ENCODE results near the gene HIRA.
"Not testable (repeated sequence)": the region's sequence is repeated elsewhere in the genome, so short reads cannot be mapped to it uniquely, and the experiment has no call there.

The HIRA gene

DNA sequence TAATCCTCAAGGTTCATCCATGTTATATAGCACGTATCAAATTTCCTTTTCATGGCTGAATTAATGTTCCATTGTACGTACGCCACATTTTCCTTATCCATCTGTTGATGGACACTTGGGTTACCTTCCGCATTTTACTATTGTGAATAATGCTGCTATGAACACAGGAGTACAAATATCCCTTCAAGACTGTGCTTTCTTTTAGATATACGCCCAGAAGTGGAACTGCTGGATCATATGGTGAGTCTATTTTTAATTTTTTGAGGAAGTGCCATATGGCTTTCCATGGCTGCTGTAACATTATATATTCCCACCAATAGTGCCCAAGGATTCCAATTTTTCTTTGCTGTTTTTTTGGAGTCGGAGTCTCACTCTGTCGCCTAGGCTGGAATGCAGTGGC lies 6.8 kb upstream of the HIRA start:
- FAIRE-seq = no peak

DNA sequence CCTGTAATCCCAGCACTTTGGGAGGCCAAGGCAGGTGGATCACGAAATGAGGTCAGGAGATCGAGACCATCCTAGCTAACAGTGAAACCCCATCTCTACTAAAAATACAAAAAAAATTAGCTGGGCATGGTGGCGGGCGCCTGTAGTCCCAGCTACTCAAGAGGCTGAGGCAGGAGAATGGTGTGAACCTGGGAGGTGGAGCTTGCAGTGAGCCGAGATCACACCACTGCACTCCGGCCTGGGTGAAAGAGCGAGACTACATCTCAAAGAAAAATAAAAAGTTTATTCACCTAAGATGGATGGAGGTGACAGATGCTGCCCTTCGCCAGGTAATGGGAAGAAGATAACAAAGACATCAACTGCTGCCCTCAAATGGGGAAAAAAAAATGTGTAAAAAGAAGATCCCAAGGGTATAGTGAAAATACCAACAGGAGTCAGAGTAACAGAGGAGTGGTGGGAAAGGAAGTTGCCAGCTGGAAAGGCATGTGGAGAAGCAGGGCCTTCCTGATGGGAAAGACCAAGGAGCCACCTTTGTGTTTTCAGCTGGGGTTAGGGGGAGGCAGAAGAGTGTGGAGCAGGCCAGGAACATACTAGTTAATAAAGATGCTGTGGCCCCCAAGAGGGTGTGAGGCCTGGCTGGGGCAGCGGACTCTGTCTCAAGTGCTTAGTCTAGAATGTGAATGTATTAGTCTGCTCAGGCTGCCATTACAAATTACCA lies 5.1 kb upstream of the HIRA start:
- FAIRE-seq = not testable (repeated sequence)

DNA sequence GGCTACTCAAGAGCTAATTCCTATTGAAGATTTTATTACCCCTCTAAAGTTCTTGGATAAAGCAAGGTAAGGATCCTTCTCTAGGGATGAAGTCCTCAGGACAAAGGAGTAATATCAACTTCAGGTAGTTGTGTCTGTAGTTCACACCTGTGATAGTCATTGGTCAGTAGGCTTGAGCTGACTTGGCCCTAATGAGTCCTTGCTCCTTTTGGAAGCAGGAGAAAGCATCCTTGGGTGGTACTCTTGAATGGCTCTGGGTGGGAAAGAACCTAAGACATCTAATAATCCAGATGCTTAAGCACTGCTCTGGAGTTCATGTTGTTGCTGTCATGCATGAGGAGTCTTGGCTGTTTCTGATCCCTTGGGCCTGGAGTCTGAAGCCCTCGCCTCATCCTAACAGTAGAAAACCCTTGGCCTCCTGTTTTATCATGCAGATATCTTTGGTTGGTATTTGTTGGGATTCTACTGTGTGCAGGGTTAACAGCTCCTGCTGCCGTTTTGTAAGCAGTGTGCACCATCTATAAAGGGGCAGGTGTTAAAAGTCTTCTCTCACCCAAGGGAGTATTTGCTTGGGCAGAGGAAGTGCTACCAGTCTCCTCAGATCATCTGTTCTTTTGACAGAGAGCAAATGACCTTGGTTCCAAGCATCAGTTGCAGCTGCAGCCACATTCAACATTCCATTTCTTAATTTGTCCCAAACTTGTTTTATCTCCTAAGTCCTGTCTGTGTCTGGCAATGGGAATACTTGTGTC lies 3.5 kb upstream of the HIRA start:
- no peak for FAIRE-seq

DNA sequence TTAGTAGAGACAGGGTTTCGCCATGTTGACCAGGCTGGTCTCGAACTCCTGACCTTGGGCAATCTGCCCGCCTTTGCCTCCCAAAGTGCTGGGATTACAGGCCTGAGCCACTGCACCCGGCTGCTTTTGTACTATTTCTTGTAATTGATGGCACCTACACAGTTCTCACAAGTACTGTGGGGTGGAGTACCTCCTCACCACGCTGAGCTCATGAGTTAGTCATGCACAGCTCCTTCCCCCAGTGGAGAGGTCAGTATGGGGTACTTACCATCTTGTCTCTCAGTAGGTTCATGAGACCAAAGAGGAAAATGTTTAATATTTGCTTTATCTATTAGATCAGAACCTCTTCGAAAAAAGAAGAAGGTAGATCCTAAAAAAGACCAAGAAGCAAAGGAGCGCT lies 2.9 kb upstream of the HIRA start:
- no peak for FAIRE-seq

DNA sequence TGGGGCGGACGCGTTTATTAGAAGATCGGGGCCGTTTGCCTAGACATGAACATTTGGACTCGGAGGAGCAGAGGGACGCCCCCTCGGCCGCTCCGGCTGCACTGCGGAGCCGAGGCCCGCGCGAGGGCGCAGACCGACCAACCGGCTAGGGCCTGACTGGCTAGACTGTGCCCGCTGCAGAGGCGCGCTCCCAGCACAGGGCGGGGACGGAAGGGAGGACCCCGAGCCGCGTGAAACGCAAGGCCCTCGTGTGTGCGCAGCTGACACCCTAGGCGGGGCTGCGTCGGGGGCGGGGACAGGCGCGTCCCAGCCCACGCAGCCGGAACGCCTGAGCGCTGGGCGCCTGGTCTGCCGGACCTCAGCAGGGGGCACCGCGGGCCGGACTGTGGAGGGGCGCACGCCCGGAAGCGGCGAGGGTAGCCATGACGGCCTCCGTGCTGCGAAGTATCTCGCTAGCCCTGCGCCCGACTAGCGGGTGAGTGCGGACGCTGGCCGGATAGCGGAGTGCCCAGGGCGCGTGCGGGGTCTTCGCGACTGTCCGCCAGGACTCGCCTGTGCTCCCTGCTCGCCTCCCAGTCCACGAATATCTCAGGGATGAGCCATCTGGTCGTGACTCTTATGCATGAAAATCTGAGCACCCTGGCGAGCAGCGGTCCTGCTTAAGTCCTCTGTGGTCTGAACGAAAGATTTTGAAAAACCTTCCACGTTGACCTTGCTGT lies 759 bp upstream of the HIRA start, which contains the start of gene MRPL40:
TSS of gene MRPL40 (plus strand) at position 413 of the 719 bp plus-strand sequence. CDS start at position 423, 10 bp downstream.
- FAIRE-seq = no peak

DNA sequence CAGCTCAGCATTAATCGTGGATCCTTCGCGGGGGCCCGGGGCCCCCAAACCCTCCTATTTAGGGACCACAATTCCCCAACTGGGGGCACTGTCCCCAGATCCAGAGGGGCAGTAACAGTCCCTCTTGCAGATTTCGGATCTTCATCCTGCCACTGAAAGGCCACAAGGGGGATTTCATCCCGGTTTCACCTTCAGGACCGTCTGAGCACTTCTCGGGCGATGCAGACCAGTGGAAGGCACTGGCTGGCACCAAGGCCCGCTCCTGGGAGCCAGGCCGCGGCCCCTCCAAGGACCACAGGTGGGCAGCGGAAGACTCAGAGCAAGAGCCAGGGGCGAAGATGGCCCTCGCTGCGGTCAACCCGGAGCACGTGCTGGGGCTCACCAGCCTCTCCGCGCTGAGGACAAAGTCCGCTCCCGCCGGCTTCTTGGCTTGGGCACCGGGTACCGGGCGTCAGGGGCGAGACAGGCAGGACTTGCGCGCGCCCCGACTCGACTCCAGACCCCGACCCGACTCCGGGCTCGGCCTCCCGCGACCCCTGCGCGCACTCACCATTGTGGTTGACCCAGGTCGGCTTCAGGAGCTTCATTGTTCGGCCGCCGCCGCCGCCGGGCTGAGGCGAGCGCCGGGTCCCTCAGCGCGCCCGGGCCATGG lies 517 bp downstream of the HIRA start:
- no peak for FAIRE-seq

DNA sequence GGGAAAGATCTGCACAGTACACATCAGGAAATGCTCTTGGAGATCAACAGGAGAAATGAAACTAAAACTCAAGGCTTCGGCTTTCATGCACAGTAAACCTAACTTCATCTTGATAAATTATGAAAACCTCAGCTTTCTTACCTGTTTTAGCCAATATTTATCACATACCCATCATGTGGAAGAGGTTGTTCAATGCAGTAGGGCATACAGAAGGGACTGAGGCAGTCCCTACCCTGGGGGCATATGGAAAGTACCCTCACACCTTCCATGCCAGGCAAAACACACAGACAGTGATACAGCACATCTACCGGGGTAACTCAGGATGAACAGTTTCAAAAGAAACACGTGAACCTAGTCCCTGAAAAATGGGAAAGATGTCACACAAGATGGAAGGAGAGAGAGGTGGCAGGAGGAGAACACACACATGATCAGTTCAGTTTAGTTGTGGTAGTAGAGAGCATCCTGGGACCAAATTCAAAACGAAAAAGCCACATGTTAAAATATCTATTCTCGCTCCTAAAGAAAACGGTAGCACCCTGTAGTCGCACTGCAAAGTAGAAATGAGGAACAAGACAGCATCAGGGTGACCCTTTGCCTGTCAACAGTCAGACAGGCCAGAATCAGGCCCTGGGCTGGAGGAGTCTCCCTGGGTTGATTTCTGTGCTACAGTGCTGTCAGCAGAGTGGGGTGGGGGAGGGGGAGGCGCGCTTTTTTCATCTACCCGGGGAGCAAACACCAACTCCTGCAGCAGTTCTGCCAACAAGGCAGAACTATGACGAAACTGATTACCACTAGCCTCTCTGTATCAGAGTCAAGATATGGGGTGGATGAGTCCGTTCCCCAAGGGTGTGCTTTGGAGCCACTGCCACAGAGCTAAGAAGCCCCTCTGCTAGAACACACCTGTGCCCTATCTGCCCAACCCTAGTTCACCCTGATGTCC lies 1.3 kb downstream of the HIRA start:
- no peak for FAIRE-seq

DNA sequence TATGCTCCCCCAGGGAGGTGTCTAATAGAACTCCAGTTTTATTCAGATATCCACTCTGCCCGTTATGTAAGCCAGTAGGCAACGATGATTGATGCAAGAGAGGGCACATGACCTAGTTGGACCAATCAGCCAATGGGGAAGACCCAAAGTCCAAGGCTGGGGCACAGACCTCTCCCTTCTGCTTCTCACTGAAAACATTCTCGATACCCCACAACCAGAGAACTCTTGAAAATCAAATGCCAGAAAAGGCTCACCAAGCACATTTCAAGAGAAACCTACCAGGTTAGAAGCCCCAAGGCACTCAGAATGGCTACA lies 7.4 kb downstream of the HIRA start:
- no peak for FAIRE-seq

DNA sequence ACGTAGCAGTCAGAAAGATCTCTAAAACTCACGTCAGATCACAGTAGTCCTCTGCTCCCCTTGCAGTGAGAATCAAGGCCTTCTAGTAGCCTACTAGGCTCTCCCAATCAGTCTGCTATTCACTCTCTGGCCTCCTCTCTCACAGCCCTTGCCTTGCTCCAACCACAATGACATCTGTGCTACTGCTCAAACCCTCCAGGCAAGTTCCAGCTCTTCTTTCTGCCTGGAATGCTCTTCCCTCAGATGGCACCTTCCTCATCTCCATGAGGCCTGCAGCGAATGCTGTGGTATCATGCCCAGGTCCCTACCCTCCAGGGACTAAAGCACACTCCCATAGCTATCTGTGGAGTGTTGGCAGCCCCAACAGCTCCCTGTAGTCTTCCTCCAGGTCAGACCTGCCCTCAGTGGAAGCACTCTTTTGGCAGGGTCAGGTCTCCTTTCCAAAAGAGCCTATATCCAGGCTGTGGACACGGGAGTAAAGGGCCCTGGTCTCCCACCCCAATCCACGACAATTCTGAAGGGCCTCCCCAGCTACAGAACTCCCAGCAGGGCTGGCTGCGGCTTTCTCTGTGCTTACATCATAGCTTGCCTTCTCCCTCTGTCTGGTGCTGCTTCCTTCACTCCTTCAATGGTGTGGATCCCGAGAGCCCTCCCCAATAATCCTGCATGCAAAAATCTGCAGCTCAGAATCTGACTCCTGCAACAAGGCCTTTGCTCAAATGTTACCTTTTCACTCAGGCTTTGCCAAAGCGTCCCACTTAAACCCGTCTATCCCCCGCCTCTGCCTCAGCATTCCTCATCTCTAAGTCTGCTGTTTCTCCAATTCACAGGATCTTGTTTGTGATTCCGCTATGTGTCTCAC lies 8.9 kb downstream of the HIRA start:
- FAIRE-seq = no peak

DNA sequence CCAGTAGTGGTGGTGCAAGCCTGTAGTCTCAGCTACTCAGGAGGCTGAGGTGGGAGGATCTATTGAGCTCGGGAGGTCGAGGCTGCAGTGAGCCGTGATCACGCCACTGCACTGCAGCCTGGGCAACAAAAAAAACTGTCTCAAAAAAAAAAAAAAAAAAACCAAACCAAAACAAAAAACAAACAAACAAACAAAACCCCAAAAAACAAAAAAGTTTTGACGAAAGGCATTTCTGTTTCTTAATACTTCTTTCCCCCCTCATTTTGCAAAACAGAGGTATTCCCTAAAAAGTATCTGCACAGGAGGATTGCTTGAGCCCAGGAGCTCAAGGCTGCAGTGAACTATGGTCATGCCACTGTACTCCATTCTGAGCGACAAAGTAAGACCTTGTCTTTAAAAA lies 11.2 kb downstream of the HIRA start:
- FAIRE-seq = no peak

DNA sequence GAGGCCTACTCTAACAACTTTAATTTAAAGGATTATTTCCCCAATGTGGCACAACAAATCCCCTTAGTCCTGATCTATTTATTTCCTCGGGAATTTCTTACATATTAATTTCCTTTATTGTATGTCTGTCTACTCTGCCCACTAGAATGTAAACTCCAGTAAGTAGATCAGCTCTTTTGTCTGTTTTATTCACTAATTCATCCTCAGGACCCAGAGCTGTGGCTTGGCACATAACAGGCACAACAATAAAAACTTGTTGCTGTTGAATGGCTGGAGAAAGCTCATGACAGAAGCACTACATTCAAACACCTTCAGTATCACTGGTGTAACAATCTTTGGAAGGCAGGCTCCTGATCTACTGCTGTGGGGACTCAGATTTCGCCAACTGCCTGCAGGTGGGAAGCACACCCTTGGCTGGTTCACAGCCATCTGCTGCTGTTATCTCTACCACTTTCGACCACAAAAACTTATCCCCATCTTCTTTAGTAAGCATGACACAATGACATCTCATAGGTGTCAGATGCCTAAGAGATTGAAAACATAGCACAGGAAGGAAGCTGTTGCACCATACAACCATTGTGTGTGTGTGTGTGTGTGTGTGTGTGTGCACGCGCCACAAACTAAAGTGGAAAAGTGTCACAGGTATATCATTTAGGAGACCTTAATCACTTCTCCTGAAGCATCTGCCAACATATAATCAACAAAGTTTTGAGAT lies 11.9 kb downstream of the HIRA start:
- no peak for FAIRE-seq

DNA sequence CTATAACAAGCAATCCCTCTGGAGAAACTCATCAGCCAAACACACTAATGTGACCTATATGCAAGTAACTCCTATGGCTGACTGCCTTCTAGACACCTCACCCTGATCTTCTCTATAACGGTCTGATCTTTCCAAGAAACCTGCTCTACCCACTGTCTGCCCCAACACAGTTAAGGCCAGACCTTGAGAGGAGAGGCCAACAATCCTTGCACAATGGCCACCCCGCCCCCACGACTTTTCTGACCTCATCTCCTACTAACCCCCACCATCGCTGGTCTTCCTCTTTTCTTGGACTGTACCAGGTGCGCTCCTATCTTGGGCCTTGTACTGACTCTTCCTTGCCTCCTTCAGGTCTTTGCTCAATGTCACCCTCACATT lies 12.5 kb downstream of the HIRA start:
- FAIRE-seq = no peak

DNA sequence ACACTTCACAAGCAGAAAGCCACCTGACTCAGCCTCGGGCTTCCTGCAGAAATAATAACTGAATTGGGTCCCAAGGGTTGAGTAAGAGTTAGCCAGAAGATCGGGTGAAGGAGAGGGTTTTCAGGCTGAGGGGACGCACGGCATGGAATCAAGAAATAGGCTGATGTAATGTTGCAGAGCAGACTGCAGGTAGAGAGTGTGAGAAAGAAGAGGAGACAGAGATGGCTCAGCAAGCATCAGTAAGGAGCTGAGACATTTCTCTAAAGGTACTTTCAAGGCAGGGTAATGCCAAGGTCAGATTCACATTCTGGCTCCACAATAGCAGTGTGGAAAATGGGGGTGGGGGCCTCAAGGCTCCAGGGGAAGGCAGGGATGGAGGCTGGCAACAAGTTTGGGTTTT lies 18.6 kb downstream of the HIRA start:
- no peak for FAIRE-seq

DNA sequence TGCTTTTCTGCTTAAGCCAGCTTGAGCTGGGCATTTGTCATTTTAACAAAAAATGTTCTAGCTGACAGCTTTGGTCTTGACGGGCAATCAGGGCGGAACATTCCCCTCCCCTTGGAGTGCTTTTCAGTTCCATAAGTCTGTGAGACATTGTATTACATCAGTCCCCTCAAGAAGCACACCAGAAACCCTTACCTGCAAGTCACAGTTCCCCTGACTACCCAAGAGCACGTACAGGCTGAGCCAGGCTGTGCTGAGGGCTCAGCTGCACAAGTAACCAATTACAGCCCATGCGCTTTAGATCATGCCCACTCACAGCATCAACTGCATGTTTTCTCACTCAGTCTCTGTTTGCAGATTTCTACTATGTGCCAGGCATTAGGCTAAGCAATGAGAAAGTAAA lies 19.1 kb downstream of the HIRA start:
- FAIRE-seq = no peak

DNA sequence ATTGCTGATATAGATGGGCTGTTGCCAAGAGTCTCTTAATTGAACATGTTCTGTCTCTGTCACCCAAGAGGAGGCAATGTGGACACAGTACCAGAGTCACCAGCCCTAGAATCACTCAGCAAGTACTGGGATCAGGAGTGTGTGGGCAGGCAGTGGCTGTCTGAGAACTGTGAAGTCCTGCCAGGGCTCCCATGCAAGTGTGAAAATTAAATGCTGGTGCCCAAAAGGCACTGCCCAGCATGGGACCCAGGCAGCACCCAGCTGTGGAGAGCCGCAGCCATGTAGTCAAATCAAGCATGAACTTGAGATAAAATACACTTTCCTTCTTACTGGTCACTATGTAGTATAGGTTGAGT lies 19.9 kb downstream of the HIRA start:
- no peak for FAIRE-seq

DNA sequence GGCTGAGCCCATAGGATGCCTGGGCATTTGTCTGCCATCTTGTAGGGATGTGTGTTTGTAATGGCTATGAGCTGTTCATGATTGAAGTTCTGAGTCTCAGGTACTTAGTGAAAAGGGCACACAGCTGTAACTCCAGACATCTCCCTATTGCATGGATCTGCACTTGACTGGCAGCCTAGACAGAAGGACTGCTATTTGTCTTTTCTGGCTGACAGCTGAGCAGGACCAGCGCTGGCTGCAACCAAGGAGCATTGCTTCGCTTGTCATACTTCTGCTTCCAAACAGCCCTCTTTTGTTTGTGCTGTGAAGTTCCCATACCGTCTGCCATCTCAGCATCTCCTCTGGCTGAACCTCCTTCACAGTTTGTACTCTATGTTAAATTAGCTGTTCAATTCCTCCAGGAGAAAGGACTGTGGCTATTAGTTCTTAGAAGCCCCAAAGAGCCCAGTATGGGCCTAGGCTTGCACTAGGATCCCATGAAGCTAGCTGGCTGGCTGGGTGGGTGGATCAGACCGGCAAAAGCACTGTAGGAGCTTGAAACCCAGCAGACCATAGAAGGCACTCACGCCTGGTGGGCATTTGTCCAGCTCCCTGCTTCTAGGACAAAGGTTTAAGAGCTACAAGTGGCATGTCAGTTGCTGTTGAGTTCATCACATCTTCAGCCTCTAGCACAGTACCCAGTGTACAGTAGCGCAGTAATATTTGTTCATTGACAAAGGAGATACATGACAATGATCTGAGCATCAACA lies 20.4 kb downstream of the HIRA start:
- no peak for FAIRE-seq

DNA sequence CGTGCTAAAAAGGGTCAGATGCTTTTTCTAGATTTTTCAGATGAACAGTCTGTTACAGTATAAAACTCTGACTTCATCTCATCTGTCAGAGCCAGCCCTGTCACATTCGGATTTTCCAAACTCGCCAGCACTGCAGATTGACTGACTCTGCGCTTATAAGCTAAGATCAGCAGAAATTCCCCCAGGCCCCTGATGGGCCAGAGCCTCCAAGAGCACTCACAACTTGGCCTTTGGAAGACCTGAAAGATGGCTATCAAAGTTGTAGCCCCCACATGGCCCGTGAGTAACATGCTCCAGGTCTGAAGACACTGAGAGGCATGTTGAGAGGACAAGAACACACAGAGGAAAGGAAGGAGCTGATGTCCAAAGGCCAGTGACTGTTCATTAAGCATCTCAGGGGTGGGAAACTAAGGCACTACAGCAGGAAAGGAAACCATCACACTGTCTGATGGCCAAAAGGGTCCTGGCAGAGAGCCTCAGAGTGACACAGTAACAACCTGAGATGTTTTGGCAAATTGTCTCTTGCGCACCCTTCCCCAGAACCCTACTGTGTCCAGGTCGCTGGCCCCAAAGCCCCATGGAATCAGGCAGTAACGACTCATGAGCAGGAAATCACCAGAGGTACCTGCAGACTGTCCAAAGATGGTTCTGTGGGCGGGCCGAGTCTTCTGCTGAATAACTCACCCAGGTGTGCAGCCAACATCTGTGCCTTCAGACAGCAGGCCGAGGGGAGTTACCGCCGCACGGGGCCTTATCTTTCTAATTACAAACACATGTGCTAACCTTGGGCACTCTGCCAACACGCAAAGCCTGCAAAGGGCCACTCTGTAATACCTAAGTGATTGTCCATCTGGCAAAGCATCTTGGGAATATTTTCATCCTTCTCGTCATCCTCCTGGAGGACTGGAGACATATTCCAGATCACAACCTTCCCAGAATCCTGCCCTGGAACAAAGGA lies 23.6 kb downstream of the HIRA start:
- no peak for FAIRE-seq

DNA sequence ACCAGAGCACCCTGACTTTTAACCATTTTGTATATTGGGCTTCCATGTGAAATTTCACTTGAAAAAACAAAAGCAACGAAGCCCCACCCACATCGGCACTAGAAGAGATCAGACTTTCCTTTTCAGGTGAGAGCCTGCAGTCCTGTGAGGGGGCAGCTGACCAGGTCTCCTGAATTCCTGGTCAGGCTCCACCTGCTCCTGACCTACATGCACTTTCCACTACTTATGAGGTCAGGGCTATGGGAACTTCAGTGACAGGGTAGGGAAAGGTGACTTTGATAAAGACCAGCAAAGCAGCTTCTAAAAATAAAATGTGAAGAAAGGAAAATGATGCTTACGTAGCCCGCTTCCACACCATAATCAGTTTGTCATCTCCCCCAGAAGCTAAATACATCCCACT lies 24.7 kb downstream of the HIRA start:
- no peak for FAIRE-seq

Data from endometrium (tissue), 2 donors.